Measurements from ENCODE around the gene SDC1. TPM values are rescaled to one million over a fixed set of nuclear protein-coding genes. Genes with fewer than 3 reads are reported as not detected.

The SDC1 gene
- polyA plus RNA-seq, 3 donors: not detected

DNA sequence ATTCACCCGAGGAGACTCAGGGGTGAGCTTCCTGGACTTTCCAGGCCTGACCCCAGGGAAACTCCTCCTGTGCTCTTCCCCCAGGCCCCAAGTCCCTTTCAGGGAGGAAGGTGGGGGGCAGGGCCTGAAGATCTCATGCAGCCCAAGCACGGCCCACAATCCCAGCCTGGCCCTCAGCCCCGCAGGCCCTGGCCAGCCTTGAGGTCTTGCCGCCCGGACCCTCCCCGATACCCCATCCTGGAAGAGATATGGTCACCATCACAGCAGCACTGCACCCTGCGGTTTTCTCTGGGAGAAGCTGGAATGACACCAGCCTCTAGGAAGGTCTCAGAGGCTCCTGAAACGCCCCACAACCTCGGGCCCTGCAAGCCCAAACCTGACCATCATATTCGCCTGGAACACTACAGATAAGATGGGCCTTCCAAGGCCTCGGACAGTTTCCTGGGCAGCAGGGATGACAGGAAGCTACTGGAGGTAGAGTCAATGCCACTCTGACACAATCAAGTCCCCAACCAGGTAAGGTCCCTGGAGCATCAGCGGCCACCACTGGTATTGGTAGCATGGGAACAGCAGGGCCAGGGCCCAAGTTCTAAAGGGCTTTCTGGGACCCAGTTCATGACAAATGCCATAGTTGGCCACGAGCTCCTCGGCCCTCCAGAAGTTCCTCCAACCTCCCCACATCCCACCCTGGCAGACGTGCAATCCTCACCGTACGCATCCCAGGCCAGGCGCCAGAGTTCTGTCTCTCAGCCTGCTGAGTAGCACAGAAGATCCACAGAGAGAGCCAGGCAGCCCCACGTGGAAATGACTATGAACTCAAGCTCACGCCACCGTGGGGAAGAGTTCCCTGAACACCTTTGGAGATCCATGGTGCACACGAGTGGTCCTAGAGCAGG is 8.6 kb downstream of the SDC1 start:
- H3K79me2 ChIP-seq (ENCODE audit: insufficient read depth, low read length): no peaks in the 10 kb centered on the region
- no peak for DNase-seq

GRCh38 chr2:20215183-20216040 is 9.5 kb downstream of the SDC1 start:
- Mint-ChIP-seq H3K27me3 (ENCODE audit: low read depth in 3 of 3) (peaks cover 0 to 4% (median 1%) of the 10 kb centered on the region in 3 donors), H3K4me1 (no peaks in the 10 kb centered on the region), H3K36me3 (no peaks in the 10 kb centered on the region), H3K9me3 (peaks cover 0 to 1% (median 0%) of the 10 kb centered on the region in 7 donors), H3K27ac (no peak overlapping the region), H3K4me3 (no peak overlapping the region)
- H3K4me3 ChIP-seq (replicated peaks in 1 of 3; ENCODE audit: low read depth in 2 of 3, low read length in 3 of 3): no peak overlapping the region
- no peaks in the 10 kb centered on the region for H4K20me1 ChIP-seq (ENCODE audit: insufficient read depth, low read length)
- WGBS (ENCODE audit: insufficient coverage): 84% methylated on average over 10 of the region's 13 CpGs
- no peak for DNase-seq
- H3K9me3 ChIP-seq (replicated peaks in 1 of 2; ENCODE audit: control insufficient read depth in 1 of 2, insufficient read depth in 1 of 2, low read length in 2 of 2): no peaks in the 10 kb centered on the region
- TF ChIP-seq, protein P1, sequence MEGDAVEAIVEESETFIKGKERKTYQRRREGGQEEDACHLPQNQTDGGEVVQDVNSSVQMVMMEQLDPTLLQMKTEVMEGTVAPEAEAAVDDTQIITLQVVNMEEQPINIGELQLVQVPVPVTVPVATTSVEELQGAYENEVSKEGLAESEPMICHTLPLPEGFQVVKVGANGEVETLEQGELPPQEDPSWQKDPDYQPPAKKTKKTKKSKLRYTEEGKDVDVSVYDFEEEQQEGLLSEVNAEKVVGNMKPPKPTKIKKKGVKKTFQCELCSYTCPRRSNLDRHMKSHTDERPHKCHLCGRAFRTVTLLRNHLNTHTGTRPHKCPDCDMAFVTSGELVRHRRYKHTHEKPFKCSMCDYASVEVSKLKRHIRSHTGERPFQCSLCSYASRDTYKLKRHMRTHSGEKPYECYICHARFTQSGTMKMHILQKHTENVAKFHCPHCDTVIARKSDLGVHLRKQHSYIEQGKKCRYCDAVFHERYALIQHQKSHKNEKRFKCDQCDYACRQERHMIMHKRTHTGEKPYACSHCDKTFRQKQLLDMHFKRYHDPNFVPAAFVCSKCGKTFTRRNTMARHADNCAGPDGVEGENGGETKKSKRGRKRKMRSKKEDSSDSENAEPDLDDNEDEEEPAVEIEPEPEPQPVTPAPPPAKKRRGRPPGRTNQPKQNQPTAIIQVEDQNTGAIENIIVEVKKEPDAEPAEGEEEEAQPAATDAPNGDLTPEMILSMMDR (IDR thresholded peaks at IDR 0.05): no peak
- H3K36me3 ChIP-seq (replicated peaks in 1 of 2; ENCODE audit: control insufficient read depth in 1 of 2, insufficient read depth in 2 of 2, low read length in 2 of 2): no peaks in the 10 kb centered on the region
- no peak overlapping the region for H2AFZ ChIP-seq (ENCODE audit: insufficient read depth, low read depth, low read length, poor library complexity, severe bottlenecking)
- no peak overlapping the region for H3K4me2 ChIP-seq (replicated peaks; ENCODE audit: extremely low read depth, low read length, poor library complexity, severe bottlenecking)
- intact Hi-C loops (cut with micrococcal nuclease): no loop called here
- H3K9ac ChIP-seq (ENCODE audit: insufficient read depth, low read length, poor library complexity, severe bottlenecking): no peak overlapping the region
- H3K27ac ChIP-seq (ENCODE audit: low read depth in 1 of 2, low read length in 2 of 2): no peak overlapping the region
- H3K27me3 ChIP-seq (ENCODE audit: control insufficient read depth in 2 of 2, insufficient read depth in 2 of 2, low read length in 2 of 2): no peaks in the 10 kb centered on the region
- H3K79me2 ChIP-seq (ENCODE audit: insufficient read depth, low read length): no peaks in the 10 kb centered on the region
- no peaks in the 10 kb centered on the region for H3K4me1 ChIP-seq (ENCODE audit: control insufficient read depth in 1 of 2, insufficient read depth in 2 of 2, low read length in 2 of 2)

More for the DNA sequence above, 8.6 kb downstream of the SDC1 start:
- H3K4me3 Mint-ChIP-seq: no peak overlapping the region
- Histone ChIP-seq H3K36me3 (replicated peaks in 1 of 2; ENCODE audit: control insufficient read depth in 1 of 2, insufficient read depth in 2 of 2, low read length in 2 of 2) (no peaks in the 10 kb centered on the region), H2AFZ (ENCODE audit: insufficient read depth, low read depth, low read length, poor library complexity, severe bottlenecking) (no peak overlapping the region), H3K27me3 (ENCODE audit: control insufficient read depth in 2 of 2, insufficient read depth in 2 of 2, low read length in 2 of 2) (peaks cover 0 to 4% of the 10 kb centered on the region in 2 donors), H3K4me3 (replicated peaks in 1 of 3; ENCODE audit: low read depth in 2 of 3, low read length in 3 of 3) (no peak overlapping the region), H3K9ac (ENCODE audit: insufficient read depth, low read length, poor library complexity, severe bottlenecking) (no peak overlapping the region), H3K4me2 (replicated peaks; ENCODE audit: extremely low read depth, low read length, poor library complexity, severe bottlenecking) (no peak overlapping the region), H3K27ac (ENCODE audit: low read depth in 1 of 2, low read length in 2 of 2) (no peak overlapping the region), H3K9me3 (replicated peaks in 1 of 2; ENCODE audit: control insufficient read depth in 1 of 2, insufficient read depth in 1 of 2, low read length in 2 of 2) (no peaks in the 10 kb centered on the region), H4K20me1 (ENCODE audit: insufficient read depth, low read length) (no peaks in the 10 kb centered on the region), H3K4me1 (ENCODE audit: control insufficient read depth in 1 of 2, insufficient read depth in 2 of 2, low read length in 2 of 2) (no peaks in the 10 kb centered on the region)
- H3K27ac Mint-ChIP-seq: no peak overlapping the region
- no peaks in the 10 kb centered on the region for H3K4me1 Mint-ChIP-seq
- peaks cover 1 to 8% (median 1%) of the 10 kb centered on the region in 3 donors for H3K27me3 Mint-ChIP-seq (ENCODE audit: low read depth in 3 of 3)
- TF ChIP-seq, protein P1 (IDR thresholded peaks at IDR 0.05): no peak
- no peaks in the 10 kb centered on the region for H3K36me3 Mint-ChIP-seq
- intact Hi-C loops (cut with micrococcal nuclease): no loop called here
- H3K9me3 Mint-ChIP-seq: peaks cover 0 to 2% (median 0%) of the 10 kb centered on the region in 7 donors
- WGBS (ENCODE audit: insufficient coverage): 88% methylated on average over 19 of the region's 22 CpGs

Data from CD14-positive monocyte (primary cell).